SU-DHL-6 (cell line): ENCODE data around the gene TM9SF4.

Experiments
- H2AFZ ChIP-seq: fragments of 200-600 bp; sonication (generic); 2 replicates; pipeline ENCODE4 v1.6.1; 2014; ENCODE audit warnings: low read depth, mild to moderate bottlenecking, moderate library complexity, mixed read lengths, antibody characterized with exemption, low read length; ENCODE audit not compliant: severe bottlenecking
- H3F3A ChIP-seq: fragments of 200-600 bp; shearing (Covaris generic); 2 replicates; pipeline ENCODE4 v1.6.0; 2016; ENCODE audit warnings: antibody characterized with exemption, mild to moderate bottlenecking; ENCODE audit not compliant: insufficient read depth
- H3K27ac ChIP-seq: fragments of 200-600 bp; sonication (generic); 2 replicates; pipeline ENCODE4 v1.5.1; 2016; ENCODE audit warnings: low read depth, mild to moderate bottlenecking, low read length, moderate library complexity, mixed read lengths
- H3K27me3 ChIP-seq: fragments of 200-600 bp; sonication (generic), shearing (Covaris generic); 2 replicates; pipeline ENCODE4 v1.6.0; 2014; ENCODE audit warnings: mild to moderate bottlenecking, low read length
- H3K36me3 ChIP-seq: fragments of 200-600 bp; sonication (generic); 2 replicates; pipeline ENCODE4 v1.6.1; 2014; ENCODE audit warnings: mild to moderate bottlenecking, low read length, mixed read lengths
- H3K4me2 ChIP-seq: fragments of 300-600, 200-600 bp; shearing (Covaris generic), sonication (generic); 2 replicates; pipeline ENCODE4 v1.6.0; 2014; ENCODE audit warnings: low read length, low read depth, mild to moderate bottlenecking; ENCODE audit not compliant: poor library complexity, severe bottlenecking
- H3K4me3 ChIP-seq: fragments of 200-600 bp; sonication (generic); 2 replicates; pipeline ENCODE4 v1.5.1; 2014; ENCODE audit warnings: antibody characterized with exemption, low read length, mild to moderate bottlenecking, mixed read lengths; ENCODE audit not compliant: insufficient read depth, poor library complexity, severe bottlenecking
- H3K79me2 ChIP-seq: fragments of 200-600 bp; sonication (generic); 2 replicates; pipeline ENCODE4 v1.6.1; 2014; ENCODE audit warnings: mild to moderate bottlenecking, low read length, moderate library complexity; ENCODE audit not compliant: insufficient read depth
- H3K9ac ChIP-seq: fragments of 200-600 bp; sonication (generic); 2 replicates; pipeline ENCODE4 v1.7.0; 2014; ENCODE audit warnings: mild to moderate bottlenecking, low read length
- H3K9me2 ChIP-seq: fragments of 200-600 bp; sonication (generic); replicated peaks from 2 replicates; pipeline ENCODE4 v1.6.1; 2014; ENCODE audit warnings: low read length; ENCODE audit not compliant: insufficient read depth
- H3K9me3 ChIP-seq: fragments of 200-600 bp; sonication (generic); 2 replicates; pipeline ENCODE4 v1.6.1; 2014; ENCODE audit warnings: low read length, mixed read lengths; ENCODE audit not compliant: insufficient read depth
- H4K20me1 ChIP-seq: fragments of 200-600 bp; sonication (generic); 2 replicates; pipeline ENCODE4 v1.6.1; 2014; ENCODE audit warnings: low read depth, mild to moderate bottlenecking, antibody characterized with exemption, low read length, moderate library complexity, mixed read lengths
- EZH2phosphoT487 ChIP-seq: fragments of 200-600 bp; sonication (generic), shearing (Covaris generic); conservative IDR thresholded peaks from 2 replicates; pipeline ENCODE4 v1.6.1; 2018; ENCODE audit warnings: mild to moderate bottlenecking, antibody characterized with exemption, low read length, moderate library complexity, mixed read lengths
- TF ChIP-seq, protein P1 (sequence below): fragments of 200-600 bp; sonication (generic); IDR thresholded peaks from one replicate; pipeline ENCODE4 v1.5.1; 2017; ENCODE audit warnings: antibody characterized with exemption, mild to moderate bottlenecking, low read length, moderate library complexity; ENCODE audit not compliant: insufficient read depth, poor library complexity, severe bottlenecking

TM9SF4 gene

GRCh38 chr20:32215147-32215546 lies 105.6 kb downstream of the TM9SF4 start:
- Histone ChIP-seq H3K9ac (no peak overlapping the region), H3K9me2 (no peaks in the 10 kb centered on the region), H3K36me3 (peaks cover 13% of the 10 kb centered on the region), H3K27ac (no peak overlapping the region), H3K79me2 (peaks cover 7% of the 10 kb centered on the region; the same call in 1 of the 2 replicates), H3K27me3 (no peaks in the 10 kb centered on the region), H3K4me2 (no peak overlapping the region), H3K9me3 (no peaks in the 10 kb centered on the region), H4K20me1 (no peaks in the 10 kb centered on the region), H3K4me3 (no peak overlapping the region), H2AFZ (no peak overlapping the region), H3F3A (no peaks in the 10 kb centered on the region)
- TF ChIP-seq EZH2phosphoT487 = no peak
- TF ChIP-seq, protein P1, sequence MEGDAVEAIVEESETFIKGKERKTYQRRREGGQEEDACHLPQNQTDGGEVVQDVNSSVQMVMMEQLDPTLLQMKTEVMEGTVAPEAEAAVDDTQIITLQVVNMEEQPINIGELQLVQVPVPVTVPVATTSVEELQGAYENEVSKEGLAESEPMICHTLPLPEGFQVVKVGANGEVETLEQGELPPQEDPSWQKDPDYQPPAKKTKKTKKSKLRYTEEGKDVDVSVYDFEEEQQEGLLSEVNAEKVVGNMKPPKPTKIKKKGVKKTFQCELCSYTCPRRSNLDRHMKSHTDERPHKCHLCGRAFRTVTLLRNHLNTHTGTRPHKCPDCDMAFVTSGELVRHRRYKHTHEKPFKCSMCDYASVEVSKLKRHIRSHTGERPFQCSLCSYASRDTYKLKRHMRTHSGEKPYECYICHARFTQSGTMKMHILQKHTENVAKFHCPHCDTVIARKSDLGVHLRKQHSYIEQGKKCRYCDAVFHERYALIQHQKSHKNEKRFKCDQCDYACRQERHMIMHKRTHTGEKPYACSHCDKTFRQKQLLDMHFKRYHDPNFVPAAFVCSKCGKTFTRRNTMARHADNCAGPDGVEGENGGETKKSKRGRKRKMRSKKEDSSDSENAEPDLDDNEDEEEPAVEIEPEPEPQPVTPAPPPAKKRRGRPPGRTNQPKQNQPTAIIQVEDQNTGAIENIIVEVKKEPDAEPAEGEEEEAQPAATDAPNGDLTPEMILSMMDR = no peak

DNA sequence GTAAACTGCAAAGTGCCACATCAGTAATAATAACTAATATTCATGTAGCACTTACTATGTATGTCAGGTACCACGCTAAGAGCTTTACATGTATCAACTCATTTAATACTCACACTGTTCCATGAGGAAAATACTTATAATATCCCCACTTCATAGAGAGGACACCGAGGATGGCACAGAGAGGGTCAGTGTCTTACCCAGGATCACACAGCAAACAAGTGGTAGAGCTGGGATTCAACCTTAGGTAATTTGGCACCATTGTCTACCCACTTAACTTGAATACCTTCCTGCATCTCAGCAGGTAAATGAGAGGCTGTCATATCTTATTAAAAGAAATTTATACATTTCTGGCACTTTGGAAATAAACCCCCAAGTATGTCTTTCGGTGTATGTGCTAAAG lies 106.2 kb downstream of the TM9SF4 start:
- Histone ChIP-seq H3K27ac (no peak overlapping the region), H4K20me1 (no peaks in the 10 kb centered on the region), H3K9me2 (no peaks in the 10 kb centered on the region), H3K27me3 (no peaks in the 10 kb centered on the region), H3K9ac (no peak overlapping the region), H3K4me3 (no peak overlapping the region), H3F3A (no peaks in the 10 kb centered on the region), H3K36me3 (peaks cover 11% of the 10 kb centered on the region; the same call in 1 of the 2 replicates), H2AFZ (no peak overlapping the region), H3K4me2 (no peak overlapping the region), H3K9me3 (no peaks in the 10 kb centered on the region), H3K79me2 (peaks cover 5% of the 10 kb centered on the region; the same call in 1 of the 2 replicates)
- TF ChIP-seq EZH2phosphoT487 = no peak
- TF ChIP-seq, protein P1 = no peak

GRCh38 chr20:32216179-32217142 lies 106.9 kb downstream of the TM9SF4 start:
- no peak overlapping the region for H3K27ac ChIP-seq
- TF ChIP-seq, protein P1 = no peak
- TF ChIP-seq EZH2phosphoT487 = no peak
- no peaks in the 10 kb centered on the region for H3K9me2 ChIP-seq
- H3K79me2 ChIP-seq = peaks cover 5% of the 10 kb centered on the region; the same call in 1 of the 2 replicates
- H2AFZ ChIP-seq = no peak overlapping the region
- no peak overlapping the region for H3K4me3 ChIP-seq
- H3K27me3 ChIP-seq = no peaks in the 10 kb centered on the region
- no peaks in the 10 kb centered on the region for H3K9me3 ChIP-seq
- H3K36me3 ChIP-seq = peaks cover 11% of the 10 kb centered on the region; the same call in 1 of the 2 replicates
- H3F3A ChIP-seq = no peaks in the 10 kb centered on the region
- H3K4me2 ChIP-seq = no peak overlapping the region
- no peaks in the 10 kb centered on the region for H4K20me1 ChIP-seq
- H3K9ac ChIP-seq = no peak overlapping the region
